A172 (cell line): Measurements from ENCODE around the gene STK32C. TPM values are rescaled to one million over a fixed set of nuclear protein-coding genes. Genes with fewer than 3 reads are reported as not detected.

Experiments used
- DNase-seq: peaks from one replicate; pipeline ENCODE4 v3.0.0-alpha.2; 2015; ENCODE audit warnings: low spot score
- total RNA-seq: library from RNA; depleted of rRNA; stranded (reverse); fragments of >200 nt; shearing (Covaris generic); gene quantifications from 2 replicates; pipeline ENCODE4 v1.2.3, GENCODE V29; 2014

STK32C gene
- total RNA-seq, 1 experiment from 2014 or later = 23.0 TPM

DNA sequence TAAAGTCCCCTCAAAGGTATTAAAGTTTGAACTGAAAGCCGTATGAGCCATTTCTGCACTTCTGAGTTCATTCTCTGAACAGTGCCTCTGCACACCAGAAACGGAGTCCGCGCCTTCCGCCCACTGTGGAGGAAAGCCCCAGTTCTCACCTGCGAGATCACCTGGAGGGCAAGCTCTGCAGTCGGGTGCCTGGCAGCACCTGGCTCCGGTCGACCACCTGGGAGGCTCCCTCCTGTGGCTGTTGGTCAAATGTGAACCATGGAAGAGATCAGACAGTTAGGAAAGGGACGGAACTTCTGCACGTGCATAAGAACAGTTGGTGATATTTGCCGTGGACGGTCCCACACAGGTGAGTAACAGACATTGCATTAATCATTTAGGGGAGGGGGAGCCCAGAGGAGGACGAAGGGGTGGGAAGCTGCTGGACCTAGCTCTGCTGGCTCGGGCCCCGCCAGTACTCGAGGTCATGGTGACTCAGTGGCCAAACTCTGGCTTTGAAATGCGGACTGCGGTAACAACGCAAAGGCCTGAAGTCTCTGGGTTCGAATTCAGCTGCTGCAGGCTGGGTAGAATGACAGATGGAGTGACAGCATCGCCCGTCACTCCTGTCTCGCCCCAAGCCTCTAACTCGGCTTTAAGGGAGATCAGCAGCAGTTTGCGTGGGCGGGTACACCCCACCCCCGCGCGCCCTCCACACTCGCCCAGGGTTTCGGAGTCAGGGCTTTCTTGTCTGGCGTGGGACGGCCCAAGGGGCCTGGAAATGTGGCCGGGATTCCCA is 122.7 kb downstream of the STK32C start:
- no peak for DNase-seq

DNA sequence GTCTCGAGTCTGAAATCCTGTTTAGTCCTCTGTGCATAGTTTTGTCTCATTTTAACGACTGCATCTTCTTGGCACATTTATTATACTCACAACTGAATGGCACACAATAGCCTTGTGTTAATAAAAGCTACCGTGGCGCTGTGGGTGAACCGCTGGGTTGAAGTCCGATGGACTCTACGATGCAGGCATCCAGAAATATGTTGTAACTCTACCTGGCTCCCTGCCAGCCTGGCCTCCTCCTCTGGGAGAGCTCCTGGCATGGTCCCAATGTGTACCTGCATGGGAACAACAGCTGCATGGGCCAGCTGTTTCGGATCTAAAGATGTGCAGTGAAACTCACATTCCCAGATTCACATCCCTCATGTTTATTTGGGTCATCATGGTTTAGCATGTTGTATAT is 124.7 kb downstream of the STK32C start:
- no peak for DNase-seq

DNA sequence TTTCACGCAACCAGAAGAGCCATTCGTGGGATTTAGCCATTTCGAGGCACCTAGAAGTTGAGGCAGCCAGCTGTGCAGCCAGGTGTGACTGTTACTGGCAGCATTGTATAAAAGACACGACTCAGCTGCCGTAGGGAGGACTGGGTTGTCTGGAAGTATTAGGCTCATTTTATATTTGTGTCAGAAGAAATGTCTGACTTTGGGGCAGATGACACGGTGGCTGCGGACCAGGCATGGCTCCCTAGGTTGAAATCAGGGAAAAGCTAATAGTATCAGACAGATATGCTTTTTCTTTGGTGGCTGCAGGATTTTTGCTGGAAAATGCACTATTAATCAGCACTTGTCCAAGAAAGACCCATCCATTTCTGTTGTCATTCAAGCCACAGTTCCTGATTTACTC is 125.2 kb downstream of the STK32C start:
- DNase-seq = no peak

DNA sequence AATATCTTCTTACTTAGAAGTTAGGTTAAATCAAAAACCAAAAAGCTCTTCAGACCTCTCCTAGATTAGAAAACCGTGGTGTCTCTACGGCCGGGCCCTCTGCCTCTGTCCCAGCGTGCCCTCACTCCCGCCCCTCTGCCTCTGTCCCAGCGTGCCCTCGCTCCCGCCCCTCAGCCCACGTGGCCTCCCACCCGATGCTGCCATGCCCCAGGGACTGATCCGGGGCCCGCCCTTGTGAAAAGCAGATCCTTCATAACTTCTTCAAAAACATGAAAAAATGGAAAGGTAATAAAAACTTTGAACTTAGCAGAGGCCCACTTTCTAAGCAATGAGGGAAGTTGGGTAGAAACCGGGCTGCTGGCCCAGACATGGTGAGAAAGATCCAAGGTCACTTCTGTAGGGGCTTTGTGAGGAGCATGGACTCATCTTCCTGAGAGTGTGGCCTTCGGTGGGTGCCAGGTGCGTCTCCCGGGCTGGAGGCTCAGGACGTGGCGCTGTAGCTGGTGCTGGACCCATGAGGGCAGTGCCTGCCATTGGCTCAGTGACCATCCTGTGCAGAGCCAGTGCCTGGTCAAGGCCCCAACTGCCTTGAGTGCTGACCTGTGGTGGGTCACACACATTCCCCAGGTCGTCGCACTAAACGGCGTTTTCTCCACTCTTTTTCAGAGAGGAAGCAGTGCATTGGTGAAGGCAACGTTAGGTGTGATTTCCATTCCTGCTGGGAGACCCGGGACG is 125.9 kb downstream of the STK32C start:
- DNase-seq = no peak

DNA sequence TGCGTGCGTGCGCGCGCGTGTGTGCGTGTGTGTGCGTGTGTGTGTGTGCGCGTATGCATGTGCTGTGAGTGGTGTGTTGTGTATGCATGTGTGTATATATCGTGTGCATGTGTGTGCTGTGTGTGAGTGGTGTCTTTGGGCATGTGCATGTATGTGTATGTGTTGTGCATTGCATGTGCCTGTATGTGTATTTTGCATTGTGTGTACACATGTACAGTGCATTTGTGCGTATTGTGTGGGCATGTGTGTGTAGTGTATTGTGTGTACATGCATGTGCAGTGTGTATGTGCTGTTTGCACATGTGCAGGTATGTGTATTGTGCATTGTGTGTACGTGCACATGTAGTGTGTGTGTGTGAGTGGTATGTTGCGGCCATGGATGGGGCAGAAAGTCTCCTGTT is 127.0 kb downstream of the STK32C start:
- DNase-seq = no peak

DNA sequence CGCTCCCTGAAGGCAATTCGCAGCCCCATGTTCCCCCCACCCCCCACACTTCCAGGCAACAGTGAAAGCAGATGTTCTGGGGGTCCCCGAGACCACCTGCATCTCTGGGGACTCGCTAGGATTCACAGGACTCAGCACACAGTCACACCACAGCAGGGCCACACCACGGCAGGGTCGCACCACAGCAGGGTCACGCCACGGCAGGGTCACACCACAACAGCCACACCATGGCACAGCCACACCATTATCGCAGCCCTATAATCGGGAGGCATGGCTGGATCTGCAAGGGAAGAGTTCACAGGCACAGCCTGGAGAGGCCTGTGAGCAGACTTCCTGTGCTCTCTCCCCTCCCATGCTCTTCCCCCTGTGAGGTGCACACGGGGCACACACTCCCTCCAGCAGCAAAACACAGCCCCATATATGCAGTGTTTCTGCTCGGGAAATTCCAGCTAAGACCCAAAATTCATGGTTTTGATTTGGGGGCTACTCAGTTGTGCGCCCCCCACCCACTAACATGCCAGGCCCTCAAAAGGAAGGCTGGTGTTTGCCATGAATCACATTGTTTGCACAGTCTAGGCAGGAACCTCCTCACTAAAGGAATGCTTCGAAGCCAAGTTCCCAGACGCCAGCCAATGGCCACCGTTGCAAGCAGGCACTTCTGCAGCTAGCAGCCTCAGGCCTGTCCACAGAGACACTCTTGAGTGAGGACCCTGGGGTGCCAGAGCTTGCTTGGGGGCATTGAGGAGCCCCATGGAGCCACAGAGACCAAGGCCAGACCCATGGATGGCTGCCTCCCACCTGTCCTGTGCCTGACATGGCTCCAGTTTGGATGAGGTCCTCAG is 128.0 kb downstream of the STK32C start:
- no peak for DNase-seq

DNA sequence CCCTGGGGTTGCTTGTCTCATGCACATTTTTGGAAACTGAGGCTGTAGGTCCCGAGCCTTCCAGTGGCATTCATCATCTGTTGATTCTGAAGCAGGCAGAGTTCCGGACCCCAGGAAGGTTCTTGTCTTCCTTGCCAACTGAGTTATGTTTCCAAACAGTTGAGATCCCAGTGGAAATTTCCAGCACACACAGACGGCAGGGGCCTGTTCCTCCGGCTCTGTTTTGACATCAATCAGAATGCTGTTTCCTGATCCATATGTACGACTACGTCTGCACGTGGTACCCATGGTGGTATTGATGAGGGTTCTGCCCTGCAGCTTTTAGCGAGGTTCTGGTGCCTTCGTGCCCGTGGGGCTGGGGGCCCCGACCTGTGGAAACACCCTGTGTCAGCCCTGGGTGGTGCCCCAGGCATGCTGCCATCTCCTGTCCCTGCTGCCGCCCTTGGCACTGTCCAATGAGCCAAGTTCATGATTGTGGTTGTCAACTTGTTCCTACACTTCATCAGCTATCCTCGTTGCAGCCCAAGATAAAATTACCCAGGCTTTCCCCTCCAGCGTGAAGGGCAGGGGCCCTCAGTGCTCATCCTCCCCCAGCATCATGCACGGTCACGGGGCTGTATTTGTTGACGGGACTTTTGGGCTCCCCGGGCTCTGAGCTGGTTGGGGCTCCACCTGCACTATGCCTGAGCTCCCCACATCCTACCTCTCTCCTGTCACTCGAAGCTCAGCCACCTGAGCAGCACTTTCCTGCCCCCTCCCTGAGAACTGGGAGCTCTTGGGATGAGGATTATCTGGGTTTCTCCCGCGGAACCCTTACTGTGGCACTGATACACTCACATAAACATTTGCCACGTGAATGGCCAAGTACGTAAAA is 128.8 kb downstream of the STK32C start:
- DNase-seq = no peak

DNA sequence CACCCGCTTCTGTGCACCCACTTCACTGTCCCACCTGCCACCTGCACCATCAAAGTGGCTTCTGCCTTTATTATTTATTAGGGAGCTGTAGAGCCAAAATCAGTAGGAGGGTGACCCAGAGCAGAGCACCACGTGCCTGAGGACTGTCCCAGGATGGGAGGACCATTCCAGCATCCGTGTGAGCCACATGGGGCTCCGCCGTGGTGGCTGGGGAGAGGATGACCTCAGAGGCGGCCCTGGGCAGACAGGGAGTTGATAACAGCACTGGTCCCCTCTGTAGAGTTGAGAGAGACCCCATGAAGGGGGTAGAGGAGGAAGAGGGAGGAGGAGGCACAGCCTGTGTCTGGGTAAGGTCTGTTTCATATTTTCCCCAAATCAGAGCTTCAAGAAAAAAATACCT is 129.7 kb downstream of the STK32C start:
- DNase-seq = no peak

DNA sequence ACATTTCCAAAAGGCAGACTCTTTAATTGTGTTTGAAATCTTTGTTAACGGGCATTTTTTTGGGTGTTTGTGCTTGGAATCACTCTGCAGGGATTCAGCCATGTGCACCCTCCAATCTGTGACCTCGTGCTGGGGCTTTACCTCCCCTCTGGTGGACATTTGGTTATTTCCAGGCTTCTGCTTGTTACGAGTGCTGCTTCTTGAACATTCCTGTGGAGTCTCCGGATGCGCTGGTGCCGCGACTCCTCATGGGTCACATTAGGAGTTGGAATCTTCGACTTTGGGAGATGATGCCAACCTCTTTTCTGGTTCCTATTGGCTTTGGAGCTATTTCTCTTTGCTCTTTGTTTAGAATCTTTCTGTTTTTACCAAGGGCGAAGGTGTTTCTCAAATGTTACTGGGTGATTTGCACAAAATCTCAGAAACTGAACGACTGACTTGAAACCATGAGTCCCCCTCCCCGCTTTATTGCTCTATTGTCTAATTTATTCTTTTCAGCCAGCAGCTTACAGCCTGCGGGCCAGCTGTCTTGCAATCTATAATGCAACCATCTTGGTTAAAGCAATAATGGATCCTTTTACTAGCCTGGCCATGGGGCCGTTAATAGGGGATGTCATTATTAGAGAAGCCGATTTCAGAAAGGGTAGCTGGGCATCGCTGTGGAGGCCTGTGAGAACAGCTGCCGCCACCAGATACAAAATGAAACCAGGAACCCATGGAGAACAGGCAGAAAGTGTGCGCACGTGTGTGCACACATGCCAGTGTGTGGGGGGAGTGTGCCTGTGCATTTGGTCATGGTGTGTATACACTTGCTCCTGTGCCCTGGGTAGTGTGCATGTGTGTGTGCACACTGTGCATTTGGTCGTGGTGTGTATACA is 130.9 kb downstream of the STK32C start:
- DNase-seq = no peak

DNA sequence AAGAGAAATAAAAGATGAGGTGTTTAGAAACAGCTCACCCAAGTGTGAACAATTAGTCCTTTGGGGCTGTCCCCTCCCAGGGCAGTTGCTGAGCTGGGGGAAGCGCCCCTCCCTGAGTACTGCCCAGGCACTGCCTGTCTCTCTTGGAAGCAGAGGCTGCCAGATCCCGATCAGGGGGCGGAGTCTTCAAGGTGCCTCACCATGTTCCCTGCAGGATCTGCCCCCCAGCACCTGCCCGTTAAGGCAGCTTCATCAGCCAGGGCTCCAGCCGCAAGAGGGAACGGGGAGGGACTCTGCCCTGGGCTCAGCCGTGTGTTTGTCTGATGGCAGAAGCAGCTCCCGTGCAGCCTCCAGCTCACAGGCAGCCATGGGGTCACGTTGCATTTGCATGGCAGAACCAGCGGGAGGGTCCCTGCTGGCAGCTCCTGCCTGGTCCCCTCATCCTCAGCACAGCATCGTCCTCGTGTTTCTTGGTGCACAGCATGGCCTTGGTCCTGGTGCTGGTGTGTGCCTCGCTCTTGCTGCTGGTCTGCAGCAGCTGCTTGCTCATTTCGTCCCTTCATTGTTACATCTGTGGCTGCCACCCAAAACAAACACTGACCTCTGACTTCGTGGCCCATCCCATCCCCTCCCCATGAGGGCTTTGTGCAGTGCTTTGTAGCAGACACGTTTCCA is 131.7 kb downstream of the STK32C start:
- peak; percentile 32 for DNase-seq

DNA sequence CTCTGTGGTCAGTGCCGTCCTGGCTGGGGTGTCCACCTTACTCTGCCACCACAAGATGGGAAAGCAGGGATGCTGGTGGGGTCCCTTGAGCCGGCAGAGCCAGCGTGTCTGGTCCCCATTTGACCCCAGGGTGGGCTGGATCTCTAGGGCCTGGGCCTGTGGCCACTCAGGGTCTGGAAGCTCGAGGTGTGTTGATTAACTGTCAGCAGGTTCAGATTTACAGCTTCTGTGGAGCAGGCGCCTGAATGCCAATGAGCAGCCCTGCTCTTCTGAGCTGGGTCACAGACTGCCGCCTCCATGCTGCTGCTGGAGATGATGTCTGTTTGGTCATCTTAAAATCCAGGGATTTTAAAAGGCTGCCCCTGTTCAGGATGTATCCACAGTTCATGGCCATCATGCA is 132.3 kb downstream of the STK32C start:
- DNase-seq = no peak

DNA sequence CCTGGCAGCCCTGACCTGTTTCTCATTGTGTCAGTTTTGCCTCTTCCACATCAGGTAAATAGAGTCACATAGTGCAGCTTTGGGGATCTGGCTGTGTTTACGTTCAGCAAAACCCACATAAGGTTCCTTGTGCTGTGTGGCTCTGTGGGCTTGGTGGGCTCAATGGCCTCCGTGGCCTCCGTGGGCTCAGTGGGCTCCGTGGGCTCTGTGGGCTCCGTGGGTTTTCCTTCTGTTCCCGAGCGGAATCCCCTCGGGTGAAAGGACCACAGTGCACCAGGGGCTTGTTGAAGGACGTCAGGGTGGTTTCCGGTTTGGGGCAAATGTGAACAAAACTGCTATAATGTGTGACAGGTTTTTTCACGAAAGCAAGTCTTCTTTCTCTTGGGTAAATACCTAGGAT is 133.5 kb downstream of the STK32C start:
- DNase-seq = no peak

DNA sequence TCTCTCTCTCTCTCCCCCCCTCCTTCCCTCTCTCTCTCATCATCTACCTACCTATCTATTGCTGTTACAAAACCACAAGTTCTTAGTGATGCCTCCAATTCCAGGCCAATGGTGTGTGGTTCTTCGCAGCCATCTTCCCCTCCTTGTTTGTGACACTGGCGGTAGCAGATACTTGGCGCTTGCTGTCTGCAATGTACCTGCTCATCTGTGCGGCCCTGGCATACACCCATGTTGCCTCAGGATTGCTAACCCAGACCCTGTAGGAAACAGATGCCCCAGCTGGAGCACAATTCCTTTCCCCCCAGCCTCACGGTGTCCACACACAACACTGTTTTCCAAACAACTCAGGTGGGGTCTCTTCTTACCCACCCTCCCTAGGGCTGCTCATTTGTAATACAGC is 134.6 kb downstream of the STK32C start:
- DNase-seq = no peak

DNA sequence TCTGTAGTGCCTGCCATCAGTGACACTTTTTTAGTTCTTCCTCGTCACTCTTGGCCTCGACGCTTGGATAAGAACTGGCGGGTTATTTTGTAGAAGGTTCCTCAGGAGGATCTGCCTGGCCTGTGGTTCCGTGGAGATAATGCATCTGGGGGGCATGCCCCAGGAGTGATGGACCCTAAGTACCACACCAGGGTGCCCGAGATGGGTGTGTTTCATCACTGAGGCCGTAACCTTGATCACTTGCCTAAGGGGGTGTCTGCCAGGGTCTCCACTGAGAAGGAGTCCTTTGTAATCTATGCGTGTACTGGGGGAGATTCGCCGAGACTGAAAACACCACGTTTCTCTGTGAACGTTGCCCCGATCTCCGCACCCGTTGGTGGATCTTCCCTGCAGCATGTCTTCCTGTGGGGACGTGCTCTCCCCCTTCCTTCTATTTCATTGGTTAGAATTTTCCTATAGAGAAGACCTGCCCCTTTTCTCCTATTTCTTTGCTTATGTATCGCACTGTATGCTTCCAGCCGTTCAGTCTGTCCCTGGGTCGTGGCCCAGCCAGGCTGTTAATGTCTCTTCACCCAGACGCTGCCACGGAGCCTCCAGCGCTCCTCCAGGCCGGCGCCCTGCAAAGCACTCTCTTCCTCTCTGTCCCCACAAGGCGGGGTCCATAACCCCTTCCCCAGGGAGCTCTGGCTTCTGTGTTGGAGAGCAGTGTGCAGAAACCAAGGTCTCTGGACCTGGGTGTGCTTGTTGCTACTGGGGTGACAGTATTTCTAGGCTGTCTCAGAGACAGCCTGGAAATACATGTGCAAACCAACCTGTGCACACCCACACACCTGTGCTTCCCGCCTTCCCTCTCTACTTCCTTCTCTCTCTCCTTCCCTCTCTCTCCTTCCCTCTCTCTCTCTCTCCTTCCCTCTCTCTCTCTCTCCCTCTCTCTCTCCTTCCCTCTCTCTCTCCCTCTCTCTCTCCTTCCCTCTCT is 135.4 kb downstream of the STK32C start:
- no peak for DNase-seq

DNA sequence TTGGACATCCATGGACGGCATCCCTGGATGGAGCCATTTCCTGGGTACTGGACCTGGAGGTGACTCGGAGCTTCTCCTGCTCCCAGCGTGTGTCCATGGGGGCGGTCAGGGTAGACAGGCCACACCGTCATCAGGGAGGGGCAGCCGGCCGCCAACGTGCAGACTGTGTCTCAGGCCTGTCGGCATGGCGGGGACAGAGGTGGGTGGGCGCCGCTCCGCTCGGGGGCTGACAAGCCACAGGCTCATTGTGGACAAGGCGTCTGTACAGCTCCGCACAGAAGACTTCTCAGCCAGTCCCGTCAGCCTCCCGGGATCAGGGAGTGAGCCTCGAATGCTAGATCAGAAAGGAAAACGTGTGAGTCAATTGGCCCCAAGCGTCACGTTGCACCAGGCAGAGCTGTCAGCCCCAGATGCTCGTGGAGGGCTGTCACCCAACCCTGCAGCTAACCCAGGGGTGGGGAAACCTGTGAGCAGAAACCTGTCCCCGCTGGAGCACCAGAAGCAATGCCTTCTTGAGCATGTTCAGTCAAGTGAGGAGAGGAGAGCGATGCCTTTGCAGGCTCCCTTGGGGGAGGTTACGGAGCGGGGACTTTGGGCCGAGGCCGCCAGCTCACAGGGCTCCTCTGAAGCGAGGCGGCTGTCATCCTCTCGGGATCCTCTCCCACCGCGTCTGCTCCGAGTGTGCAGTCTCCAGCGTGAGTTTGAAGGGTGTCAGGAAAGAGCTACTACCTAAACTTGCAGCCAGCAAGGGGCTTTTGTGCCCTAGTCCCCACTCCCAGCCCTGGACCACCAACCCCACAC is 137.0 kb downstream of the STK32C start:
- DNase-seq = no peak

DNA sequence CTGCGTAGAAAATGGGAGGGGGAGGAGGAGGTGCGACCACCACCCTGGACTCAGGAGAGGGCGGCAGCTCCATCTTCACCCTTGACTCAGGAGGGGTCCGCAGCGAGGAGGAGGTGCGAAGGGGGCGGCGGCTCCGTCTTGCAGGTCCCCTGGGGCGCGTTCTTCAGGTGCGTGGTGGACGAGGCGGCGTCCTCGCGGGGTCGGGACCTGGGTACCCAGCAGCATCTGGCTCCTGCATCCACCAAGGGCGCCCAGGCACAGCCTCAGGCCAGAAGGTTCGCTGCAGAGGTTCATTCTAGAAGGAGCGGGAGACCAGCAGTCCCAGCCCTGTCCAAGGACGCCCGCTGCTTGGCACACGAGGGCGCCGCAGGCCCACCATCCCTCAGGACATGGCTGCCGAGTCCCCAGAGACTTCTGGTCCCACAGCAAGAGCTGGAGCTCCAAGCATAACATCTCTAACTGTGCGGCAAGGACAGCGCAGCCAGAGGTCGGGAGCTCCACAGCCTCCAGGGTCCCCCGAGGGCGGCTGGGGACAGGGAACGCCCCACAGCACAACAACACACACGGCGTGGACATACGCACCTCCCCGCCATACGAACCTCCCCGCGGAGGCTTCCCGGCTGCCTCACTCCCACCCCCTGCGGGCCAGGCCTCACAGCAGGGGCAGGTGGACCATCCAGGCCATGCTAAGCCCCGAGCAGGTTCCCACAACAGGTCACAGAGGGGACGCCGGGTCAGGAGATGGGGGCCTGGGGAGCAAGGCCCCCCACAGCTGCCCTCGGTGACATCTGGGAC is 137.8 kb downstream of the STK32C start:
- no peak for DNase-seq
